Suprapubic skin (tissue), 4 donors: ENCODE data around the gene ERCC2.

Experiments used
- CTCF ChIP-seq, 2 donors: fragments of 200-600 bp in 1 of 2; fragments of 450-650 bp in 1 of 2; sonication (generic) in 1 of 2; IDR thresholded peaks; one replicate each; pipeline ENCODE4 v1.5.1; 2016 to 2019; ENCODE audit warnings: antibody characterized with exemption in 2 of 2, mild to moderate bottlenecking in 1 of 2, moderate library complexity in 1 of 2
- EP300 ChIP-seq: sonication (generic); formaldehyde crosslinking; IDR thresholded peaks from one replicate; pipeline ENCODE4 v1.6.1; 2017; ENCODE audit warnings: antibody characterized with exemption
- POLR2A ChIP-seq, 2 donors: fragments of 450-650 bp; IDR thresholded peaks; one replicate each; pipeline ENCODE4 v1.6.1; 2017; ENCODE audit warnings: antibody characterized with exemption in 2 of 2, mild to moderate bottlenecking in 2 of 2, moderate library complexity in 2 of 2
- POLR2AphosphoS5 ChIP-seq, 3 donors: sonication (generic); formaldehyde crosslinking; IDR thresholded peaks; one replicate each; pipeline ENCODE4 v1.6.1; 2017; ENCODE audit warnings: antibody characterized with exemption in 3 of 3

DNA sequence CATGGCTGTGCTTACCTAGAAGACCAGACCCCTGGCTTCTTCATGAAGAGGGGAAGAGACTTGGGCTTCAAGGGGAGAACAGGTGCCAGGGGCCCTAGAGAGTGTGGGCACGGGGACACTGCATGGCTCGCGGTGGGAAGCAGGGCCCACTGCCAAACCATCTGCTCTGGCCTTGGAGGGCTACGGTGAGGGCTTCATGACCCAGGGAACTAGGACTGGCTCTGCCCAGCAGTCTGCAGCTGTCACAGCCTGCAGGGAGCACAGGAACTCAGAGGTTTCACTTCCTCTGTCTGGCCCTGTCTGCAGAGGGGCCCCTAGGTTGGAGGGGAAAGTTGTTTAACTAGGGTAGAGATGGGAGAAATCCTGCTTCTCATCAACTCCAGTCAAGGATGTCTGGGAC is 49.0 kb upstream of the ERCC2 start:
- TF ChIP-seq CTCF (IDR thresholded peaks at IDR 0.05) (no peak), POLR2A (IDR thresholded peaks at IDR 0.05) (no peak), POLR2AphosphoS5 (IDR thresholded peaks at IDR 0.05) (no peak), EP300 (no peak)
